Heart right ventricle (tissue), 16 donors: ENCODE measurements around the gene MARK3. TPM values are rescaled to one million over a fixed set of nuclear protein-coding genes. Genes with fewer than 3 reads are reported as not detected.

Experiments
- ATAC-seq, 8 donors: fragments of 200-7000 bp; cut with Tn5 transposase; one replicate each; pipeline ENCODE4 v1.9.1; 2020; ENCODE audit warnings: mild to moderate bottlenecking in 8 of 8, moderate library complexity in 8 of 8, moderate number of reproducible peaks in 1 of 8
- DNase-seq, 2 donors: peaks; one replicate each; pipeline ENCODE4 v3.0.0-alpha.2; 2020
- H3K27ac ChIP-seq, 10 donors: fragments of 200-600 bp; sonication (generic) in 2 of 10; one replicate each; pipeline versions ENCODE4 v1.5.0 to v1.8.0; 2020 to 2022; ENCODE audit warnings: mild to moderate bottlenecking in 3 of 10
- H3K27me3 ChIP-seq, 7 donors: fragments of 200-600 bp; one replicate each; pipeline ENCODE4 v1.8.0; 2021 to 2022; ENCODE audit warnings: mild to moderate bottlenecking in 2 of 7
- H3K36me3 ChIP-seq, 9 donors: fragments of 200-600 bp; sonication (generic) in 1 of 9; one replicate each; pipeline versions ENCODE4 v1.5.0 to v1.8.0; 2020 to 2022; ENCODE audit warnings: mild to moderate bottlenecking in 2 of 9
- H3K4me1 ChIP-seq, 9 donors: fragments of 200-600 bp; sonication (generic) in 1 of 9; one replicate each; pipeline versions ENCODE4 v1.5.0 to v1.8.0; 2020 to 2022; ENCODE audit warnings: mild to moderate bottlenecking in 4 of 9
- H3K4me3 ChIP-seq, 10 donors: fragments of 200-600 bp; sonication (generic) in 2 of 10; one replicate each; pipeline versions ENCODE4 v1.5.0 to v1.8.0; 2020 to 2022; ENCODE audit warnings: mild to moderate bottlenecking in 7 of 10, moderate library complexity in 2 of 10
- H3K9me3 ChIP-seq, 11 donors: fragments of 200-600 bp in 10 of 11; sonication (generic) in 2 of 11; one replicate each; pipeline versions ENCODE4 v1.5.0 to v1.8.0; 2013 to 2022; ENCODE audit warnings: mild to moderate bottlenecking in 2 of 11, control low read depth in 1 of 11, moderate library complexity in 1 of 11
- CTCF ChIP-seq, 9 donors: fragments of 200-600 bp; sonication (generic) in 2 of 9; IDR thresholded peaks; one replicate each; pipeline versions ENCODE4 v1.5.0 to v1.8.0; 2021 to 2022; ENCODE audit warnings: antibody characterized with exemption in 9 of 9, mild to moderate bottlenecking in 5 of 9, moderate library complexity in 1 of 9
- WGBS, 2 donors: extraction: QIAGEN DNeasy Blood & Tissue Kit; methylation state at CpG; one replicate each; pipeline ENCODE4 v1.1.7; 2013; ENCODE audit warnings: inconsistent platforms in 1 of 2; 5-methylcytosine and 5-hydroxymethylcytosine counted together
- intact Hi-C, 10 donors: fragments of 100-400 bp; cut with DNase I; formaldehyde crosslinking; loops; one replicate each; pipeline versions ENCODE4 v1.11.1 to v1.14.2; 2022
- polyA plus RNA-seq, 2 donors: library from polyadenylated mRNA; stranded (reverse); fragments of 200-250 nt; gene quantifications; one replicate each; pipeline ENCODE4 v1.2.3, GENCODE V29; 2013
- total RNA-seq, 10 donors: library from RNA; stranded (reverse); fragmentation: NEBNext Ultra II Directional in 3 of 10; extraction: Animal tissue kit (Norgen Biotek cat#: 25700) in 3 of 10; gene quantifications; one replicate each; pipeline versions ENCODE4 v1.2.1 to v1.2.4, GENCODE V29; 2021 to 2023
- donor health status: Arrhythmogenic right ventricular cardiomyopathy.
- donor health status: ischemic (EF 13 %, LVEDD 7.1; RV severe dilation, severe dysfunction).
- donor health status: healthy with polysubstance abuse.
- donor health status: DM: no; HTN: yes; CAD: no.
- donor health status: DM: no; HTN: no; CAD: no.
- donor health status: ischemic (EF 25% LVEDD 6.9; RV normal size, moderate dysfunction).
- donor health status: ischemic (EF 25% LVEDD 5.7; RV mildly dilated, moderate dysfunction).
- donor health status: healthy.
- donor health status: DM: yes; HTN: yes; CAD: no.
- donor health status: Ischemic cardiomyopathy.
- donor health status: ischemic (EF 35%, LVEDD 5.7; RV mildly dilated, moderate dysfunction).
- donor health status: nonischemic (EF 11% LVEDD 7.7; RV severe dilation, severe dysfunction).
- donor health status: DM: yes; HTN: yes; CAD: no.
- donor health status: PGD.
- donor health status: ischemic (EF 29% LVEDD 5.4; RV normal size, mild dysfunction).
- donor health status: nonischemic (EF 23%, LVEDD 6.1; RV moderate dilation, normal function).

MARK3 gene
- total and polyA plus RNA-seq, 12 donors, result 62.3 to 246 (median 77.1) TPM

- no peak for TF ChIP-seq CTCF (IDR thresholded peaks at IDR 0.05)
- Histone ChIP-seq H3K36me3 (peaks cover 0 to 3% (median 0%) of the 10 kb centered on the region in 9 donors), H3K4me1 (peaks cover 7 to 75% (median 67%) of the 10 kb centered on the region in 9 donors), H3K4me3 (no peak overlapping the region), H3K27me3 (no peaks in the 10 kb centered on the region), H3K27ac (peak overlapping the region in 1 of 10 donors; percentile 98), H3K9me3 (no peaks in the 10 kb centered on the region)
- no peak for ATAC-seq
- 95 to 100% methylated on average over 1 of the region's 1 CpG for WGBS, 2 donors
- DNase-seq, result no peak
- intact Hi-C loops, result loop anchor here in 6 of 10 donors (5.0 to 10.0 kb wide), 6 partner anchors 39 to 106 kb away; partner anchors contain the start of gene EIF5 (in 3 of the 6)
These were observed 3.4 kb downstream of the MARK3 start for GRCh38 chr14:103388664-103389063.

- Histone ChIP-seq H3K27me3 (no peaks in the 10 kb centered on the region), H3K9me3 (no peaks in the 10 kb centered on the region), H3K36me3 (peaks cover 0 to 3% (median 0%) of the 10 kb centered on the region in 9 donors), H3K4me1 (peaks cover 3 to 87% (median 79%) of the 10 kb centered on the region in 9 donors), H3K4me3 (no peak overlapping the region), H3K27ac (peak overlapping the region in 1 of 10 donors; percentile 6)
- no peak for DNase-seq
- no peak for TF ChIP-seq CTCF (IDR thresholded peaks at IDR 0.05)
- 71 to 78% methylated on average over 4 of the region's 4 CpGs for WGBS, 2 donors
- ATAC-seq, result no peak
- intact Hi-C loops, result loop anchor here in 4 of 10 donors (5.0 to 10.0 kb wide), 4 partner anchors 37 to 64 kb away; no protein-coding TSS in a partner anchor
These were observed 5.4 kb downstream of the MARK3 start for GRCh38 chr14:103390605-103391004.

GRCh38 chr14:103391048-103391447, 5.8 kb downstream of the MARK3 start:
- TF ChIP-seq CTCF (IDR thresholded peaks at IDR 0.05), result peak in 8 of 9 donors; percentile 33 to 71 (median 62)
- intact Hi-C loops, result loop anchor here in 4 of 10 donors (5.0 to 10.0 kb wide), 4 partner anchors 36 to 64 kb away; no protein-coding TSS in a partner anchor
- no peaks in the 10 kb centered on the region for H3K9me3 ChIP-seq
- no peaks in the 10 kb centered on the region for H3K27me3 ChIP-seq
- DNase-seq (no peak), ATAC-seq (peak in 2 of 8 donors; percentile 15 to 17)
- H3K4me3 ChIP-seq, result no peak overlapping the region
- H3K4me1 ChIP-seq, result peaks cover 7 to 92% (median 83%) of the 10 kb centered on the region in 9 donors
- WGBS, 2 donors, result 14 to 19% methylated on average over 4 of the region's 4 CpGs
- H3K27ac ChIP-seq, result peak overlapping the region in 2 of 10 donors; percentile 3 to 6
- peaks cover 0 to 3% (median 0%) of the 10 kb centered on the region in 9 donors for H3K36me3 ChIP-seq

GRCh38 chr14:103392106-103392505, 6.9 kb downstream of the MARK3 start:
- no peak for DNase-seq
- intact Hi-C loops, result loop anchor here in 4 of 10 donors (5.0 to 10.0 kb wide), 4 partner anchors 35 to 63 kb away; no protein-coding TSS in a partner anchor
- no peak for TF ChIP-seq CTCF (IDR thresholded peaks at IDR 0.05)

More at GRCh38 chr14:103392106-103392505, 6.9 kb downstream of the MARK3 start:
- WGBS, 2 donors, result 73 to 81% methylated on average over 5 of the region's 5 CpGs
- no peaks in the 10 kb centered on the region for H3K9me3 ChIP-seq
- peak overlapping the region in 1 of 10 donors; percentile 74 for H3K27ac ChIP-seq
- H3K27me3 ChIP-seq, result no peaks in the 10 kb centered on the region
- peaks cover 7 to 96% (median 87%) of the 10 kb centered on the region in 9 donors for H3K4me1 ChIP-seq
- H3K4me3 ChIP-seq, result no peak overlapping the region
- H3K36me3 ChIP-seq, result peaks cover 0 to 3% (median 0%) of the 10 kb centered on the region in 9 donors
- no peak for ATAC-seq
